ENCODE measurements around the gene TMEM9. TPM values are rescaled to one million over a fixed set of nuclear protein-coding genes. Genes with fewer than 3 reads are reported as not detected.

The TMEM9 gene
- total and polyA plus RNA-seq, 9 of the 15 experiments (the other 6 are each of a cell fraction or from before 2014, with no cell fraction given): 30.4 to 107 (median 67.6) TPM

GRCh38 chr1:201157949-201158348 is 3.7 kb upstream of the TMEM9 start (continued):
- TF ChIP-seq MITF (IDR thresholded peaks at IDR 0.05) (no peak), RFX5 (IDR thresholded peaks at IDR 0.05; ENCODE audit: low read depth, low read length) (no peak), CGGBP1 (CRISPR knock-in tag; IDR thresholded peaks at IDR 0.05) (no peak), ZNF407 (IDR thresholded peaks at IDR 0.05; ENCODE audit: low read depth) (no peak), HMG20B (CRISPR knock-in tag; IDR thresholded peaks at IDR 0.05) (no peak), KAT7 (CRISPR knock-in tag; IDR thresholded peaks at IDR 0.05; ENCODE audit: borderline replicate concordance) (no peak), SMAD4 (CRISPR knock-in tag; conservative IDR thresholded peaks at IDR 0.05) (no peak), IRF1 (CRISPR knock-in tag; IDR thresholded peaks at IDR 0.05; ENCODE audit: borderline replicate concordance) (no peak)
- TF ChIP-seq, protein P1, sequence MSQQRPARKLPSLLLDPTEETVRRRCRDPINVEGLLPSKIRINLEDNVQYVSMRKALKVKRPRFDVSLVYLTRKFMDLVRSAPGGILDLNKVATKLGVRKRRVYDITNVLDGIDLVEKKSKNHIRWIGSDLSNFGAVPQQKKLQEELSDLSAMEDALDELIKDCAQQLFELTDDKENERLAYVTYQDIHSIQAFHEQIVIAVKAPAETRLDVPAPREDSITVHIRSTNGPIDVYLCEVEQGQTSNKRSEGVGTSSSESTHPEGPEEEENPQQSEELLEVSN (IDR thresholded peaks at IDR 0.05; ENCODE audit: borderline replicate concordance in 1 of 2, extremely low read depth in 1 of 2, insufficient read depth in 1 of 2, insufficient read length in 1 of 2, low read depth in 1 of 2, low read length in 1 of 2, poor library complexity in 1 of 2, severe bottlenecking in 1 of 2): no peak
- TF ChIP-seq, protein P2, sequence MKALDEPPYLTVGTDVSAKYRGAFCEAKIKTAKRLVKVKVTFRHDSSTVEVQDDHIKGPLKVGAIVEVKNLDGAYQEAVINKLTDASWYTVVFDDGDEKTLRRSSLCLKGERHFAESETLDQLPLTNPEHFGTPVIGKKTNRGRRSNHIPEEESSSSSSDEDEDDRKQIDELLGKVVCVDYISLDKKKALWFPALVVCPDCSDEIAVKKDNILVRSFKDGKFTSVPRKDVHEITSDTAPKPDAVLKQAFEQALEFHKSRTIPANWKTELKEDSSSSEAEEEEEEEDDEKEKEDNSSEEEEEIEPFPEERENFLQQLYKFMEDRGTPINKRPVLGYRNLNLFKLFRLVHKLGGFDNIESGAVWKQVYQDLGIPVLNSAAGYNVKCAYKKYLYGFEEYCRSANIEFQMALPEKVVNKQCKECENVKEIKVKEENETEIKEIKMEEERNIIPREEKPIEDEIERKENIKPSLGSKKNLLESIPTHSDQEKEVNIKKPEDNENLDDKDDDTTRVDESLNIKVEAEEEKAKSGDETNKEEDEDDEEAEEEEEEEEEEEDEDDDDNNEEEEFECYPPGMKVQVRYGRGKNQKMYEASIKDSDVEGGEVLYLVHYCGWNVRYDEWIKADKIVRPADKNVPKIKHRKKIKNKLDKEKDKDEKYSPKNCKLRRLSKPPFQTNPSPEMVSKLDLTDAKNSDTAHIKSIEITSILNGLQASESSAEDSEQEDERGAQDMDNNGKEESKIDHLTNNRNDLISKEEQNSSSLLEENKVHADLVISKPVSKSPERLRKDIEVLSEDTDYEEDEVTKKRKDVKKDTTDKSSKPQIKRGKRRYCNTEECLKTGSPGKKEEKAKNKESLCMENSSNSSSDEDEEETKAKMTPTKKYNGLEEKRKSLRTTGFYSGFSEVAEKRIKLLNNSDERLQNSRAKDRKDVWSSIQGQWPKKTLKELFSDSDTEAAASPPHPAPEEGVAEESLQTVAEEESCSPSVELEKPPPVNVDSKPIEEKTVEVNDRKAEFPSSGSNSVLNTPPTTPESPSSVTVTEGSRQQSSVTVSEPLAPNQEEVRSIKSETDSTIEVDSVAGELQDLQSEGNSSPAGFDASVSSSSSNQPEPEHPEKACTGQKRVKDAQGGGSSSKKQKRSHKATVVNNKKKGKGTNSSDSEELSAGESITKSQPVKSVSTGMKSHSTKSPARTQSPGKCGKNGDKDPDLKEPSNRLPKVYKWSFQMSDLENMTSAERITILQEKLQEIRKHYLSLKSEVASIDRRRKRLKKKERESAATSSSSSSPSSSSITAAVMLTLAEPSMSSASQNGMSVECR (CRISPR knock-in tag; IDR thresholded peaks at IDR 0.05): no peak

All from K562 (cell line).